Upper lobe of left lung (tissue), 6 donors: ENCODE data around the gene HSPB2. TPM values are rescaled to one million over a fixed set of nuclear protein-coding genes. Genes with fewer than 3 reads are reported as not detected.

Experiments used
- ATAC-seq, 2 donors: fragments of 200-7000 bp; cut with Tn5 transposase; one replicate each; pipeline ENCODE4 v1.9.1; 2022; ENCODE audit warnings: mild to moderate bottlenecking in 2 of 2, moderate library complexity in 2 of 2; ENCODE audit not compliant: low FRiP score in 2 of 2
- DNase-seq, 2 donors: peaks; one replicate each; pipeline ENCODE4 v3.0.0-alpha.2; 2019 to 2020
- H3K27ac ChIP-seq, 4 donors: fragments of 200-600 bp; sonication (generic); one replicate each; pipeline ENCODE4 v1.5.1; 2016 to 2019
- H3K27me3 ChIP-seq, 4 donors: fragments of 200-600 bp; sonication (generic); one replicate each; pipeline ENCODE4 v1.5.1; 2017 to 2019
- H3K36me3 ChIP-seq, 4 donors: fragments of 200-600 bp; sonication (generic); one replicate each; pipeline ENCODE4 v1.5.1; 2016 to 2019
- H3K4me1 ChIP-seq, 4 donors: fragments of 200-600 bp; sonication (generic); one replicate each; pipeline ENCODE4 v1.5.1; 2018 to 2019
- H3K4me3 ChIP-seq, 4 donors: fragments of 200-600 bp; sonication (generic); one replicate each; pipeline ENCODE4 v1.5.1; 2017 to 2019; ENCODE audit warnings: mild to moderate bottlenecking in 2 of 4, moderate library complexity in 1 of 4
- H3K9me3 ChIP-seq, 4 donors: fragments of 200-600 bp; sonication (generic); one replicate each; pipeline ENCODE4 v1.5.1; 2018 to 2019
- EP300 ChIP-seq, 4 donors: sonication (generic); formaldehyde crosslinking; IDR thresholded peaks; one replicate each; pipeline ENCODE4 v1.5.1; 2017; ENCODE audit warnings: antibody characterized with exemption in 4 of 4, control low read depth in 2 of 4
- POLR2A ChIP-seq, 4 donors: fragments of 450-650 bp; IDR thresholded peaks; one replicate each; pipeline ENCODE4 v1.5.1; 2016 to 2017; ENCODE audit warnings: antibody characterized with exemption in 4 of 4, mild to moderate bottlenecking in 2 of 4
- POLR2AphosphoS5 ChIP-seq, 2 donors: sonication (generic); formaldehyde crosslinking; IDR thresholded peaks; one replicate each; pipeline ENCODE4 v1.5.1; 2017; ENCODE audit warnings: antibody characterized with exemption in 2 of 2
- WGBS, 2 donors: methylation state at CpG; one replicate each; pipeline ENCODE4 v1.1.5; 2017 to 2018; 5-methylcytosine and 5-hydroxymethylcytosine counted together
- total RNA-seq, 6 donors: library from RNA; depleted of rRNA in 4 of 6; stranded (reverse); fragments of >200 nt in 4 of 6; gene quantifications; one replicate each; pipeline versions ENCODE4 v1.1.0 to v1.2.1, GENCODE V29; 2016 to 2021
- TF ChIP-seq, protein P1 (sequence below), 6 experiments: fragments of 450-650 bp in 4 of 6; fragments of 200-600 bp in 2 of 6; sonication (generic) in 2 of 6; IDR thresholded peaks; one replicate each; pipeline ENCODE4 v1.5.1; 2016 to 2019; ENCODE audit warnings: antibody characterized with exemption in 6 of 6
- donor health status: DM: no; HTN: no; CAD: no; lungs with moderate emphysema.
- donor health status: DM: no; HTN: yes; CAD: no; lungs with severe emphysema.

HSPB2 gene
- total RNA-seq, 6 donors from 2014 or later = 0.61 to 6.5 (median 1.9) TPM; not detected in 2

DNA sequence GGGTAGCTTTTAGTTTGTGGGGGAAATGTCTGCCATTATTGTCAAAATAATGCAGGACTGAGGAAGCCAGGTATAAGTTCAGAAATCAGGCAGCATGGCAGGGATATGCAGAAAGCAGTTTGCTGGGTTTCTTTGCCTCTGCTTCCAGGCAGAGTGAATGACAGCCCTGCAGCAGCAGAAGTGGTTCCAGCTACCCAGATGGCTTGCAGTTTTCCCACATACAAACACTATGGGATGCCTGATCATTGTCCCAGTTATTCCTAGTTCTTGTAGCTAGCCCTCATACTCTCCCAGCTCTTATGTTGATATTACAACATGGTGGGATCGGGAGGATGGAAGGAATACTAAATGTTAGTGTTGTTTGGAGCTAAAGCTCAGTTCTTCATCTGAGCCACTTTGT, 21.8 kb downstream of the HSPB2 start:
- no peaks in the 10 kb centered on the region for H3K9me3 ChIP-seq
- H3K36me3 ChIP-seq = no peaks in the 10 kb centered on the region
- peak overlapping the region in 1 of 4 donors; percentile 6 for H3K27ac ChIP-seq
- ATAC-seq = no peak
- no peaks in the 10 kb centered on the region for H3K27me3 ChIP-seq
- DNase-seq = no peak
- peaks cover 12 to 35% (median 30%) of the 10 kb centered on the region in 4 donors for H3K4me1 ChIP-seq
- 76 to 100% methylated on average over 1 of the region's 1 CpG for WGBS, 2 donors
- H3K4me3 ChIP-seq = no peak overlapping the region
- TF ChIP-seq EP300 (IDR thresholded peaks at IDR 0.05) (no peak), POLR2AphosphoS5 (IDR thresholded peaks at IDR 0.05) (no peak), POLR2A (IDR thresholded peaks at IDR 0.05) (no peak)
- TF ChIP-seq, protein P1, sequence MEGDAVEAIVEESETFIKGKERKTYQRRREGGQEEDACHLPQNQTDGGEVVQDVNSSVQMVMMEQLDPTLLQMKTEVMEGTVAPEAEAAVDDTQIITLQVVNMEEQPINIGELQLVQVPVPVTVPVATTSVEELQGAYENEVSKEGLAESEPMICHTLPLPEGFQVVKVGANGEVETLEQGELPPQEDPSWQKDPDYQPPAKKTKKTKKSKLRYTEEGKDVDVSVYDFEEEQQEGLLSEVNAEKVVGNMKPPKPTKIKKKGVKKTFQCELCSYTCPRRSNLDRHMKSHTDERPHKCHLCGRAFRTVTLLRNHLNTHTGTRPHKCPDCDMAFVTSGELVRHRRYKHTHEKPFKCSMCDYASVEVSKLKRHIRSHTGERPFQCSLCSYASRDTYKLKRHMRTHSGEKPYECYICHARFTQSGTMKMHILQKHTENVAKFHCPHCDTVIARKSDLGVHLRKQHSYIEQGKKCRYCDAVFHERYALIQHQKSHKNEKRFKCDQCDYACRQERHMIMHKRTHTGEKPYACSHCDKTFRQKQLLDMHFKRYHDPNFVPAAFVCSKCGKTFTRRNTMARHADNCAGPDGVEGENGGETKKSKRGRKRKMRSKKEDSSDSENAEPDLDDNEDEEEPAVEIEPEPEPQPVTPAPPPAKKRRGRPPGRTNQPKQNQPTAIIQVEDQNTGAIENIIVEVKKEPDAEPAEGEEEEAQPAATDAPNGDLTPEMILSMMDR (IDR thresholded peaks at IDR 0.05) = no peak

DNA sequence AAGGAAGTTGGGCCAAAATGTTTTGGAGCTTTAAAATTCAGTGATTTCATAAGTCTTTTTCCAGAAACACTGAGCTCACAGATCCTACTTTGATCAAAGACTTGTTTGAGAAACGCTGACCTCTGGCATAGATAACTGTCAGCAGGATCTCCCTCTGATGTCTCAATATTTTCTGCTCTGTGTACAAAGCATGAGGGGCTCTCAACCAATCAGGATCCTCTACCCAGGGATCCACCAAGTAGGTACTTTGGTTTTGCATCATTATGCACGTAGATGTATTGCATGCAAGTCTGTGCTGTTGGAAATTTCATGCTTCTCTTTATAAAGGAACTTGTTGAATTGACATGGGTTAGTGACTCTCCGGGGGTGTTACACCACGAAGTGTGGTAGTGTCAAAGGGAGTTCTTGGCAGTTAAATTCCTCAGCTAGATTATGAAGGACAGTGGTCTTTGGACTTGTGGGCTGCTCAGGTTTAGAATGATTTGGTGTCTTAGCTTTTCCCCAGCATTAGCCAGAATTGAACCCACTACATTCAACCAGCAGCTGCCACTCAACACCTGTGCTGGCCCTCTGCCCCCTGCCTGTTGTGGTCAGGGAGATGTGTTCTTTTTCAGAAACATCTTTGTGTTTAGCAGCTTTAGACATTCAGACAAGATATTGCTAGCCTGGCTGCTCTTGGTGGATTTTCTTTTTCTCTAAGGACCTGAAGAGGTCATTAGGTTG, 22.9 kb downstream of the HSPB2 start:
- ATAC-seq (no peak), DNase-seq (no peak)
- WGBS, 2 donors = 30 to 70% methylated on average over 4 of the region's 4 CpGs
- Histone ChIP-seq H3K4me3 (no peak overlapping the region), H3K27me3 (no peaks in the 10 kb centered on the region), H3K4me1 (peaks cover 12 to 35% (median 30%) of the 10 kb centered on the region in 4 donors), H3K27ac (peak overlapping the region; percentile 16 to 64 (median 47)), H3K36me3 (no peaks in the 10 kb centered on the region), H3K9me3 (no peaks in the 10 kb centered on the region)
- TF ChIP-seq POLR2AphosphoS5 (IDR thresholded peaks at IDR 0.05) = peak in 1 of 2 donors; percentile 8
- TF ChIP-seq EP300 (IDR thresholded peaks at IDR 0.05) = peak in 1 of 4 donors; percentile 22
- TF ChIP-seq, protein P1 (IDR thresholded peaks at IDR 0.05) = no peak
- TF ChIP-seq POLR2A (IDR thresholded peaks at IDR 0.05) = peak in 1 of 4 donors; percentile 45

DNA sequence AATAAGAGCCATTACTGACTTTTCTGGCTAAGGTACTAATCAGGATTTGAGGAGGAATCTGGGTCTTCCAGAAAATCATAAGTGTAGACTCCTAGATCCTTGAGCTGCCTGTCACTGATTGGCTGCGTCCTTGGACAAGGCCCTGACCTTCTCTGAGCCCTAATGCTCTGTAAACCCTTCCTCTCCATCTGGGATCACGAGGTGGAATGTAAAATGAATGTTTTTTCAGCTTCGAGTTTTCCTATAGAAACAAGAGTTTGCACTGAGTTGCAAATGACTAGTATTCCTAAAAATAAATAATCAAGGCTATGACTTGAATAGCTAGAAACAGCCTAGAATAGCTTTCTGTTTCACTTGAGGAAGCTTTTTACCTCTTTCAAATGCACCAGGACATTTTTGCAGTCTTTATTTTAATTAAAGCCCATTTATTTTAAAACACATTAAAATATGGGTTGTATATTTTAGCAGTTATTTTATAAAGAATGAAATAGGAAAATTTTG, 23.6 kb downstream of the HSPB2 start:
- Histone ChIP-seq H3K4me1 (peaks cover 12 to 35% (median 30%) of the 10 kb centered on the region in 4 donors), H3K27ac (peak overlapping the region; percentile 16 to 64 (median 42)), H3K4me3 (peak overlapping the region in 2 of 4 donors; percentile 81 to 82), H3K9me3 (no peaks in the 10 kb centered on the region), H3K36me3 (no peaks in the 10 kb centered on the region), H3K27me3 (no peaks in the 10 kb centered on the region)
- 59% methylated on average over 3 of the region's 3 CpGs for WGBS, 2 donors
- TF ChIP-seq, protein P1 (IDR thresholded peaks at IDR 0.05) = no peak
- TF ChIP-seq EP300 (IDR thresholded peaks at IDR 0.05) = no peak
- no peak for TF ChIP-seq POLR2A (IDR thresholded peaks at IDR 0.05)
- TF ChIP-seq POLR2AphosphoS5 (IDR thresholded peaks at IDR 0.05) = no peak
- no peak for DNase-seq
- no peak for ATAC-seq

DNA sequence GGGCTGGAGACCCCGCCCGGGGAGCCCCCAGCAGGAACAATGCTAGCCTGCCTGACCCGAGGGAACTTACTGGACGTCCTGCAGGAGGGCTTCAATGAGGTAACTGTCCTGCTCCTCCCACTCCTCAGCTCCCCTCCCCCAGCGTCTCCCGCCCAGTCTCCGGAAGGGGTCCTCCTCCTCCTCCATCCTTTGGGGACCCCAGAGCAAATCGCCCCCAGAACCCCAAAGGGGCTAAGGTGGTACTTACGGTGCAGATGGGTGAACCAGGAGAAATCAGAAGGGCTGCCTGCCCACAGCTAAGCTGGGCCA, 24.9 kb downstream of the HSPB2 start:
- Histone ChIP-seq H3K36me3 (no peaks in the 10 kb centered on the region), H3K9me3 (no peaks in the 10 kb centered on the region), H3K27ac (peak overlapping the region; percentile 15 to 73 (median 53)), H3K27me3 (no peaks in the 10 kb centered on the region), H3K4me1 (peaks cover 12 to 33% (median 25%) of the 10 kb centered on the region in 4 donors), H3K4me3 (peak overlapping the region; percentile 44 to 82 (median 77))
- 6 to 51% methylated on average over 5 to 7 of the region's 9 CpGs for WGBS, 2 donors
- ATAC-seq = no peak
- TF ChIP-seq, protein P1 (IDR thresholded peaks at IDR 0.05) = no peak
- TF ChIP-seq EP300 (IDR thresholded peaks at IDR 0.05) = no peak
- no peak for TF ChIP-seq POLR2AphosphoS5 (IDR thresholded peaks at IDR 0.05)
- TF ChIP-seq POLR2A (IDR thresholded peaks at IDR 0.05) = no peak
- DNase-seq = no peak
